Mononuclear cell (primary cell): ENCODE measurements around the gene PWWP2B. TPM values are rescaled to one million over a fixed set of nuclear protein-coding genes. Genes with fewer than 3 reads are reported as not detected.

Experiments
- H3K27me3 ChIP-seq: 2 replicates; pipeline ENCODE4 v1.6.0; 2011; ENCODE audit warnings: low read length, control low read depth; ENCODE audit not compliant: insufficient read depth
- H3K4me1 ChIP-seq: 2 replicates; pipeline ENCODE4 v1.5.1; 2011; ENCODE audit warnings: mild to moderate bottlenecking, low read length, control low read depth; ENCODE audit not compliant: insufficient read depth
- H3K4me3 ChIP-seq: 2 replicates; pipeline ENCODE4 v1.5.1; 2011; ENCODE audit warnings: mild to moderate bottlenecking, low read length, moderate library complexity
- H3K9me3 ChIP-seq: 2 replicates; pipeline ENCODE4 v1.5.1; 2011; ENCODE audit warnings: low read depth, mild to moderate bottlenecking, control low read depth, low read length
- total RNA-seq: library from RNA; depleted of rRNA; stranded (reverse); fragments of >200 nt; gene quantifications from one replicate; pipeline ENCODE4 v1.2.3, GENCODE V29; 2012

Gene PWWP2B
- total RNA-seq, 1 donor: 17.9 TPM

DNA sequence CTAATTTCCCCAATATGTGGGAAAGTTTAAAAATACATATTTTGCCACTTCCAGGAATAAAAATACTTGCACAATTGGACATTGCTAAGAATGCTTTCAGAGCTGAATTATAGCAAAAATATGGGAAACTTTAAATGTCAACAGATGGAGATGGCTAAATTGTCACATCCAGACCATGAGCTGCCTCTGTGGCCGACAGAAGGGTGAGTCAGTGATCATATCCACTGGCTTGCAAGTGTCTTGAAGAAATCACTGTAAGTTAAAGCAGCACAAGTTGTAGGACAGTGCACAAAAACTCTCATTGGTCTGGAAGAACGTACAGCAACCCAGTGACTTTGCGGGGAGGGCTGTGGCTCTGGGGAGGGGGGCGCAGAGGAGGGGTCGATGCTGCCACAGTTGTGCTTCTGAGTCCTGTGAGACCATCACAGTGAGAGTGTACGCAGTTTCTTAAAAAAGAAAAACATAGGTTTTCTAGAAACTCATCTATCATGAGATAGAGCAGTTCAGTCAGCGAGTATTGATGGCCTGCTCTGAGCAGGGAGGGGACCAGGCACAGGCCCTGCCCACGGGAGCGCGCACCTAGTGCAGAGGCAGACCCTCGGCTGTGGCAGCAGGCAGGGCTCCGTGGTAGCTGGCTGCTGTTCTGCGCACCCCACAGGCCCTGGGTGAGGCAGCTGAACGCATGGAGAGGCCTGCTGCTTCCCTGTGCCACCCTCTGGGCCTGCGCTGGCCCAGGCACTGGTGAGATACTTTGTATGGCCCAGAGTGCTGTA lies 39.5 kb upstream of the PWWP2B start:
- Histone ChIP-seq H3K27me3 (no peaks in the 10 kb centered on the region), H3K9me3 (no peaks in the 10 kb centered on the region)

GRCh38 chr10:132359305-132360040 lies 37.5 kb upstream of the PWWP2B start:
- H3K27me3 ChIP-seq: no peaks in the 10 kb centered on the region
- H3K4me1 ChIP-seq: no peaks in the 10 kb centered on the region
- no peak overlapping the region for H3K4me3 ChIP-seq
- H3K9me3 ChIP-seq: no peaks in the 10 kb centered on the region

More for the DNA sequence above, 39.5 kb upstream of the PWWP2B start:
- H3K4me1 ChIP-seq: no peaks in the 10 kb centered on the region
- no peak overlapping the region for H3K4me3 ChIP-seq

- no peak overlapping the region for H3K4me3 ChIP-seq
- no peaks in the 10 kb centered on the region for H3K27me3 ChIP-seq
- H3K4me1 ChIP-seq: no peaks in the 10 kb centered on the region
- no peaks in the 10 kb centered on the region for H3K9me3 ChIP-seq
These were observed 36.1 kb upstream of the PWWP2B start for GRCh38 chr10:132360766-132361447.

GRCh38 chr10:132361581-132362101 lies 35.4 kb upstream of the PWWP2B start:
- Histone ChIP-seq H3K27me3 (no peaks in the 10 kb centered on the region), H3K9me3 (no peaks in the 10 kb centered on the region), H3K4me3 (no peak overlapping the region), H3K4me1 (no peaks in the 10 kb centered on the region)

DNA sequence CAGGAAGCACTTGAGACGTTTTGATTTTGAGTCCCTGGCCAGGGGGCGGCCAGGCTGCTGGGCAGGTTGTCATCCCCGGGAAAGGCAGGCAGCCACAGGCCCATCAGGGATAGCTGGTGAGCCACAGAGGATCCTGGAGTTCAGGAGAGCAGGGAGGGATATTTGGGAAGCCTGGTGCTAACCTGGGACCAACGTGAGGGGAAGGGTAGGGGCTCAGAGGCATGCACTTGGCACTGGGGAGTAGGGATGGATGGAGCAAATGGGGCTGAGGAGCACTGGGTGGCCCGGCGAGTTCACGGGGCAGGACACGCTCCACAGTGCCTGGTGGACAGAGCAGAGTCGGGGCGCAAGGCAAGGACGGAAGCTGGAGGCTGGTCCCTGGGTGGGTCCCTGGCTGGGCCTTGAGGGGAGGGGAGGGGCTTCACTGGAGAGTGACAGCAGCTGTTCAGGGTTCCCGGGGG lies 34.8 kb upstream of the PWWP2B start:
- H3K27me3 ChIP-seq: no peaks in the 10 kb centered on the region
- no peaks in the 10 kb centered on the region for H3K9me3 ChIP-seq
- H3K4me3 ChIP-seq: no peak overlapping the region

DNA sequence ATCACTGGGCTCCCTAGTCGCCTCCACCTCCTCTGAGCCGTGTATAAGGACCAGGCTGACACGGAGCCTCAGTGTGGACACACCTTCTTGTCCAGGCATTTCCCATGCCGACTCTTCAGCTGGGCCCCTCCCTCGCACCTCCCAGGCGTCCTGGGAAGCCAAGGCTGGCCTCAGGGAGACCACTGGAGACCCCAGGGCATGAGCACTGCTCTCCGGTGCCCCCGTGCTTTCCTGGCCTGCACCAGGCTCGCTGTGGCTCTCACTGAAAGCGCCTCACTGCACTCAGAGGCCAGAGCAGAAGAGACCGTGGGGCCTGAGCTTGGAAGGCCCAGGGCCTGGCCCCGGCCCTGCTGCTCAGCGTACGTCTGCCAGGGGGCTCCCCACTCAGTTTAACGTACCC lies 33.6 kb upstream of the PWWP2B start:
- Histone ChIP-seq H3K9me3 (no peaks in the 10 kb centered on the region), H3K4me3 (no peak overlapping the region), H3K27me3 (no peaks in the 10 kb centered on the region), H3K4me1 (no peaks in the 10 kb centered on the region)

More for the DNA sequence above, 34.8 kb upstream of the PWWP2B start:
- H3K4me1 ChIP-seq: no peaks in the 10 kb centered on the region

GRCh38 chr10:132363921-132364593 lies 32.9 kb upstream of the PWWP2B start:
- Histone ChIP-seq H3K4me3 (no peak overlapping the region), H3K4me1 (no peaks in the 10 kb centered on the region), H3K27me3 (no peaks in the 10 kb centered on the region), H3K9me3 (no peaks in the 10 kb centered on the region)

DNA sequence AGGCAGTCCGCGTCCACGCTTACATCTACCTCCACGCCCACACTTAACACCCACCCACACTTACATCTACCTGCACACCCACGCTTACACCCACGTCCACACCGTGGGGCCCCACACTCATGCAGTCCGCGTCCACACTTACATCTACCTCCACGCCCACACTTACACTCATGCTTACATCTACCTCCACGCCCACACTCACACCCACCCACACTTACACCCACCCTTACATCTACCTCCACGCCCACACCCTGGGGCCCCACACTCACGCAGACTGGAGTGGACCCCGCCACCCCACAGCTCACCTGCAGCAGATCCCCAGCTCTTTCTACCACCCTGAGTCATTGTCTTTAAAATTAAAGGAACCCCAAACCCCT lies 32.4 kb upstream of the PWWP2B start:
- Histone ChIP-seq H3K4me1 (no peaks in the 10 kb centered on the region), H3K9me3 (no peaks in the 10 kb centered on the region), H3K4me3 (no peak overlapping the region), H3K27me3 (no peaks in the 10 kb centered on the region)

- H3K27me3 ChIP-seq: no peaks in the 10 kb centered on the region
- no peaks in the 10 kb centered on the region for H3K9me3 ChIP-seq
- no peaks in the 10 kb centered on the region for H3K4me1 ChIP-seq
- H3K4me3 ChIP-seq: no peak overlapping the region
These were observed 31.9 kb upstream of the PWWP2B start for GRCh38 chr10:132365102-132365501.

DNA sequence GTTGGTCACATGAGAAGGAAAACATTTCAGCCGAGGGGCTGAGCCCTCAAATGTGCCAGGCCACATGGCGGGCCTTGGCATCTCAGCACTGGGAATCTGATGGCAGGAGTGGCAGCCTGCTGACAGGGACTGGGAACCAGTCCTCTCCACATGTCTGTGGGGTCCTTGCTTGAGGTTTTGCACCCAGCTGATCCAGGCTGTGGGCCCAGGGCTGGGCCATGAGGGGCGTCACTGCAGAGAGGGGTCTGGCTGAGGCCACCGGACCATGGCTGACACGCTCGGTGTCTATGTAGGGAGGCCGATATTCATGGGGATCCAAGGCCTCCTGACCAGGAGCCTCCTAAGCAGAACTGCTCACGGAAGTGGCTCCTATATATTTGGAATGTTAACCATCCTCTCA lies 31.0 kb upstream of the PWWP2B start:
- H3K9me3 ChIP-seq: no peaks in the 10 kb centered on the region
- no peaks in the 10 kb centered on the region for H3K27me3 ChIP-seq
- no peaks in the 10 kb centered on the region for H3K4me1 ChIP-seq
- H3K4me3 ChIP-seq: no peak overlapping the region

- no peak overlapping the region for H3K4me3 ChIP-seq
- H3K9me3 ChIP-seq: no peaks in the 10 kb centered on the region
- no peaks in the 10 kb centered on the region for H3K4me1 ChIP-seq
- no peaks in the 10 kb centered on the region for H3K27me3 ChIP-seq
These were observed 30.5 kb upstream of the PWWP2B start for GRCh38 chr10:132366499-132366898.

DNA sequence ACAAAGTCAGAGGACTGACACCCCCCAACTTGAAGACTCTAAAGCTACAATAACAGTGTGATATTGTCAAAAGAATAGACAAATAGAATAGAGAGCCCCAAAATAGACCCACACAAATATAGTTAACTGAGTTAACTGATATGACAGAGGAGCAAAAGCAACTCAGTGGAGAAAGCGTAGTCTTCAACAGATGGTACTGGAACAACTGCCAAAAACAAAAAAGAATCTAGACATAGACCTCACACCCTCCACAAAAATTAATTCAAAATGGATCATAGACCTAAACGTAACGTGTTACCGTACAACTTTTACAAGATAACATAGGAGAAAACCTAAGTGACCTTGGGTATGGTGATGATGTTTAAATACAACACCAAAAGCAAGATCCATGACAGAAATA lies 28.6 kb upstream of the PWWP2B start:
- no peaks in the 10 kb centered on the region for H3K27me3 ChIP-seq
- H3K4me3 ChIP-seq: no peak overlapping the region
- peaks cover 5% of the 10 kb centered on the region for H3K4me1 ChIP-seq

DNA sequence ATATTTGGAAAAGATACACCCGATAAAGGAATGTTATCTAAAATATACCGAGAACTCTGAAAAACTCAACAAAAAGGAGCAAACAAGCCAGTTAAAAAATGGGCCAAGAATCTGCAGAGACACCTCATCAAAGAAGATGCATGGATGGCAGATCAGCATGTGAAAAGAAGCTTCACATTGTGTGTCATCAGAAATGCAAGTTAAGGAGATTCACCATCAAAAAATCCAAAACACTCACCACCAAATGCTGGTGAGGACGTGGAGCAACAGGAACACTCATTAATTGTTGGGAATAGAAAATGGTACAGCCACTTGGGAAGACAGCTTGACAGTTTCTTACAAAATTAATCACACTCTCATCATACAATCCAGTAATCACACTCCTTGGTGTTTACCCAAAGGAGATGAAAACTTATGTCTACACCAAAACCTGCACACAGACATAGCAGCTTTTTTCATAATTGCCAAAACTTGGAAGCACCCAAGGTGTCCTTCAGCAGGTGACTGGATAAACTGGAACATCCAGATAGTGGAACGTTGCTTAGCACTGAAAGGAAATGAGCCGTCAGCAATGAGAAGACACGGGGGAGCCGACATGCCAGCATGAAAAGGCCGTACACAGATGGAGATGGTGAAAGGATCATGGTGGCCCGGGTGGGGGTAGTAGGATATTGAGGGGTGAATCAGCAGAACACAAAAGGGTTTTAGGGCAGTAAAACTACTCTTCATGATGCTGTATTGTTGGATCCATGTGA lies 27.9 kb upstream of the PWWP2B start:
- H3K4me3 ChIP-seq: no peak overlapping the region
- H3K4me1 ChIP-seq: peaks cover 5% of the 10 kb centered on the region
- H3K27me3 ChIP-seq: no peaks in the 10 kb centered on the region
- no peaks in the 10 kb centered on the region for H3K9me3 ChIP-seq

More for the DNA sequence above, 28.6 kb upstream of the PWWP2B start:
- no peaks in the 10 kb centered on the region for H3K9me3 ChIP-seq

- H3K4me1 ChIP-seq: peaks cover 6% of the 10 kb centered on the region
- H3K27me3 ChIP-seq: no peaks in the 10 kb centered on the region
- no peak overlapping the region for H3K4me3 ChIP-seq
- H3K9me3 ChIP-seq: no peaks in the 10 kb centered on the region
These were observed 27.3 kb upstream of the PWWP2B start for GRCh38 chr10:132369636-132370185.
